GM10847 (cell line): ENCODE data around the gene DHX8.

Experiments
- POLR2A ChIP-seq: IDR thresholded peaks from 2 replicates; pipeline ENCODE4 v1.6.1; 2011; ENCODE audit not compliant: insufficient read length; ENCODE audit errors: extremely low read depth

The DHX8 gene

DNA sequence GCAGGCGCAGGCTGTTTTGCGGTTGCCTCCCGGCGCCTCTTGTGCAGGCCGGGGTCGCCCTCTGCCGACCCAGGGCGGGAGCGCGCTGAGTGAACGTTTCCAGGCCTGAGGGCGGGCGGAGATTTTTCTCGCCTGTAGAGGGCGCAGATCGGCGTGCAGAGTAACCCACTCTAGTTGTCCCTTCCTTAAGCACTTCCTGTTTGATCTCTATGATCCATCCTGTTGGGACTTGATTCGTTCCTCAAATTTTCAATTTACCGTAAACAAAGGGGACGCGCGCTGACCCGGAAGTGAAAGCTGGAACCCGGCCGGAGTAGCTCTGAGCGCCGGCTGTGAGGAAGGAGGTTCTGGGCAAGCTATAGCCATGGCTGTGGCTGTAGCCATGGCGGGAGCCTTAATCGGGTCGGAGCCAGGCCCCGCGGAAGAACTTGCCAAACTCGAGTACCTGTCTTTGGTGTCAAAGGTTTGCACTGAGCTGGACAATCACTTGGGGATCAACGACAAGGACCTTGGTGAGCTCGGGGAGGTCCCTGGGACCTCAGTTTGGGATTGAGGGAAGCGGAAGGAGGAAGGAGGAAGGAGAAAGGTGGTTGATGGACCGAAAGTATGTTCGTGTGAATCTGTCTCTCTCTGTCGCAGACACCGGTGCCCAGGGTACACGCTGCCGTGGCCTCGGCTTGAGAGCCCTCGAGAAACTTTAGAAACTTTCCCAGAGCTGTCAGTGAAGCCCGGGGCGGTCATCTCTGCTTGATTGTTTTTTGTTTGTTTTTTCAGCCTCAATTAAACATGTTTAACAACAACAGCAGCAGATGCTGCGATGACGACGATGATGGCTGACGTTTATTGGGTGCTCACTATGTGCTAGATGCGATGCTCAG, at the start of gene DHX8:
Gene DHX8 (plus strand): TSS at position 302 of the 878 bp plus-strand sequence. CDS start 63 bp downstream, at position 365.
- TF ChIP-seq POLR2A = peak; percentile 69

GRCh38 chr17:43434902-43435319, 48.9 kb upstream of the DHX8 start:
- TF ChIP-seq POLR2A = no peak

- TF ChIP-seq POLR2A = no peak
Observed at GRCh38 chr17:43437756-43438155, 46.0 kb upstream of the DHX8 start.

- no peak for TF ChIP-seq POLR2A
Observed at GRCh38 chr17:43438626-43439025, 45.1 kb upstream of the DHX8 start.

DNA sequence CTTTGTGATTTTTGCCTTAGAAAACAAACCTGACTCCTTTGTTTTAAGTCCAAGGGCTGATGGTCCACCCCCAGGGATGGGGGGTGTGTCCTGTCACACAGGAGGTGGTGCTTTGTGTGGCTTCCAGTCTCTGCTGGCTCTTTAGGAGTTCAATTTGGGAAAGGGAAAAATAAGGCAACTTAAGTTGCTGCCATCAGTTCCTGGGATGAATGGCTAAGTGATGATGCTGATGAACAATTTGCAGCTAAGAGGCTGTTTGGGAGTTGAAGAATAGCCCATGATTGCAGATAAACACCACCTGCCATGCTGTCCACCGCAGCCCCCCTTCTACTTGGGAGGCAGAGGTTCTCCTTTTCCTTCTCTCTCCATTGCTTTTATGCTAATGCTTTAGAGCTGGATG, 44.7 kb upstream of the DHX8 start:
- TF ChIP-seq POLR2A = no peak

GRCh38 chr17:43442711-43443110, 41.1 kb upstream of the DHX8 start:
- TF ChIP-seq POLR2A = no peak

DNA sequence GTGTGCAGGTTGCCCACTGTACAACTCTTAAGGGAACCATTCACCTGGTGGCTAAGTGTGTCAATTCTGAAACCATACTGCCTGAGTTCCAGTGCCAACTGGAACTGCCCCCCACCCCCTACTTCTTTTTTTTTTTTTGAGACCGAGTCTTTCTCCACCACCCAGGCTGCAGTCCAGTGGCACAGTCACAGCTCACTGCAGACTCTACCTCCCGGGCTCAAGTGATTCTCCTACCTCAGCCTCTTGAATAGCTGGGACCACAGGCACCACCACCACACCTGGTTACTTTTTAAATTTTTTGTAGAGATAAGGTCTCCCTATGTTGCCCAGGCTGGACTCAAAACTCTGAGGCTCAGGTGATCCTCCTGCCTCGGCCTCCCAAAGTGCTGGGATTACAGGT, 40.4 kb upstream of the DHX8 start:
- no peak for TF ChIP-seq POLR2A

DNA sequence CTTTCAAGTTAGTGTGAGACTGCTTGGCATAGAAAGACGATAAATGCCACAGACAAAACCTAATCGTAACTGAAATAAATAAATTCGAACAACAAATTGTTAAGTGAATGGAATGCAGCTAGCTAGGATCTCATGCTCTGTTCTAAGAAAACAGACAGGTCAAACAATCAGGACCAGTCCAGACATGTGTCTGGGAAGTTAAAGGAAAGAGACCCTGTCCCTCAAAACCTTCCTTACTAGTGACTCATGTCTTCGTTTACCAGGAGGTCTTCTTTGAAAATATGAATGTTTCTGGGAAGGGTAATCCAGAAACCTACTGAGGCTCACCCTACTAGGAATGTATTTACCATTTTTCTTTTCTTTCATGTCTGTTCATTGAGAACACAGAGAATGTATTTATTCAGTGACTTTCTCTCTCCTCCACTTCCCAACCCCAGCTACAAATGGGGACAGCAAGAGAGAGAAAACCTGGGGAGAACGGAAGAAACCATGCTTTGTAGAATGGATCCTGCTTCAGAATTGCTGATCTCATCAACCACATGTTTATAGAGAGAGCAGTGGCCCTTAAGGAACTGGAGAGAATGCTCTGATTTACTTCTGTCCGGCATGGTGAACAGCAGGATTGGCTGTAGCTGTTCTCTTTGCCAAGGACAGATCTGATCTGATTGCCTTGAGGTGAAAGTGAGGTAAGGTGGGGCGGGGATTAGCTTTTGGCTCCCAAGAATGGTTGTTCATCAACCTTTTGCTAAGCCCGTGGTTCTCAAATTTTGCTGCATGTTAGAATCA, 39.4 kb upstream of the DHX8 start:
- no peak for TF ChIP-seq POLR2A

- TF ChIP-seq POLR2A = no peak
Observed at GRCh38 chr17:43445009-43445589, 38.7 kb upstream of the DHX8 start.

GRCh38 chr17:43446773-43447172, 37.0 kb upstream of the DHX8 start:
- TF ChIP-seq POLR2A = no peak

DNA sequence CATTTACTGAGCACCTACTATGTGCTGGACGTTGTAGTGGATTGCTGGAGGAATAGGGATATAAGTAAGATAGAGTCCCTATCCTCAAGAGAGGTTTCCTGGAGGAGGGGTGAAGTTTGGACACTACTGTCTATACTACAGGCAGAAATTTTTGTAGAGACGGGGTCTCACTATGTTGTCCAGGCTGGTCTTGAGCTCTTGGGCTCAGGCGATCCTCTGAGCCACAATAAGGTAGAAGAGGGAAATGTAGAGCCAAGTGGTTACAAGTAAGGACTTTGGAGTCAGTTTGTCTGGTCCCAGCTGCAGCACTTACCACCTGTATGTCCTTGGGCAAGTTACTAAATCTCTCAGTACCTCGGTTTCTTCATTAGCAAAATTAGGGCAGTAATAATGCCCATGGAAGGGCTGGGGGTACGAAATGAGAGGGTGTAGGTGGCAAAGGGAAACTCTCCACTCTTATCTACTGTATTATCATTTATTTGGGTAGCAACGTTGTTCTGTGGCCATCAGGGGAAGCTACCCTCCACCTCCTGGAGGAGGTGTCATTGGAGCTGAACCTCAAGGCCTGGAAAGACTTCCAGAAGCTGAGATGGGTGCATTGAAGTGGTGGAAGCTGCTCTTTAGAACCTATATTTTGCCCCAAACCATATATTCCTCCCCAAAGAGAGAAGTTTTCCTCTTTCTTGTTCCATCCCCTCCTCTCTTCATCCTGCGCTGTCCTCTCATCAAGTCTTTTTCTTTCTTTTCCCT, 34.9 kb upstream of the DHX8 start:
- TF ChIP-seq POLR2A = no peak

DNA sequence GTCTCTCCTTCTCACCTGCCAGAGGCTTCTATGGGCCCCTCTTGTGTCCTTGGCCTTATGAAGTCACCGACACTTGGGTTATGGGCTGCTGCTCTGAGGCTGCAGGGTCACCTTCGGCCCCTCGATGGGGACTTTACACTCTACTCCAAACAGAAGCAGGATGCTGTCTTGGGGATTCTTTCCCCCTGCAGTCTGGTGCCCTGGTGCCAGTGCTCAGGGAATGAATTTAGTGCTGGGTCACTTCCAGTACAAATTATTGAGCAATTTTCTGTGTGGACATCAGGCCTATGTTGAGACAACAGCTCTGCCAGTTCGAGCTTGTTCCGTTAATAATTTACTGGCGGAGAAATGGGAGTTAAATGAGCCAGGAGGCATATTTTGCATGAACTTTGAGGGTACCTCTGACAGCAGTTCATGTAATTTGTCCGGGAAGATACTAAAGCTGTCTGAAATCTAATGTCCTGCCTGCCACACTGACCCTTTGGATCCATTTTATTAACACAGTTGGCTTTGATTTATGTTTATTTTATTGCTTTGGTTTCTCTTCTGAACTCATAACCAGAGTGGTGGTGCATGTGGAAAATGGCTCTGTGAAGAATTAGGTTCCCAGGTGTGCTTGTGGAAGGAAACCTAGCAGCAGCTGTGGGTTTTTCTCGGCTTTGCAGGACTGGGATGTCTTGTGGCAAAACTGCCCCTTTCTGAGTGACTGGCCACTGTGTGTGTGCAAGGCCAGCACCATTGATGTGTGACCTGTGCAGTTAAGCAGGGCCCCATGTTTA, 34.1 kb upstream of the DHX8 start:
- no peak for TF ChIP-seq POLR2A

- TF ChIP-seq POLR2A = no peak
Observed at GRCh38 chr17:43453331-43453812, 30.4 kb upstream of the DHX8 start.

- no peak for TF ChIP-seq POLR2A
Observed at GRCh38 chr17:43454868-43455267, 28.9 kb upstream of the DHX8 start.
